DOHH2 (cell line): ENCODE data around the gene EIF6.

Source experiments
- CTCF ChIP-seq: fragments of 200-600 bp; sonication (generic); IDR thresholded peaks from one replicate; pipeline ENCODE4 v1.5.1; 2014; ENCODE audit warnings: antibody characterized with exemption, mild to moderate bottlenecking, low read depth, low read length; ENCODE audit not compliant: poor library complexity, severe bottlenecking
- EZH2phosphoT487 ChIP-seq: fragments of 200-600 bp; sonication (generic); IDR thresholded peaks from 2 replicates; pipeline ENCODE4 v1.6.1; 2017; ENCODE audit warnings: borderline replicate concordance, mild to moderate bottlenecking, antibody characterized with exemption, low read length, moderate library complexity, mixed read lengths

- no peak for TF ChIP-seq CTCF
- no peak for TF ChIP-seq EZH2phosphoT487
Measured at GRCh38 chr20:35232575-35232974, 52.0 kb downstream of the EIF6 start.
